HEK293 (cell line): ENCODE measurements around the gene E2F4.

Experiments
- CTCF ChIA-PET: fragments of 350-600 bp; formaldehyde crosslinking; extraction: SDS; loops from one replicate; lab custom pipeline; 2021; ENCODE audit warnings: antibody characterized with exemption; lab: Yijun Ruan, JAX
- POLR2A ChIA-PET: fragments of 300-600 bp; formaldehyde crosslinking; extraction: SDS; loops from one replicate; lab custom pipeline; 2020; ENCODE audit warnings: antibody characterized with exemption, inconsistent platforms; lab: Yijun Ruan, JAX
- H3K27ac ChIP-seq: fragments of 200-500 bp; sonication (Bioruptor generic); 2 replicates; pipeline ENCODE4 v1.5.1; 2014; ENCODE audit warnings: low read depth, low read length, control low read depth, inconsistent platforms; ENCODE audit errors: extremely low read depth
- H3K36me3 ChIP-seq, 2 experiments: fragments of 200-500 bp in 1 of 2; sonication (Bioruptor generic) in 1 of 2; 1 replicate in 1 of 2; 2 replicates in 1 of 2; pipeline ENCODE4 v1.5.1; 2014 to 2017; ENCODE audit warnings: inconsistent platforms in 2 of 2, low read length in 2 of 2; ENCODE audit not compliant: control insufficient read depth in 2 of 2, insufficient read depth in 1 of 2
- H3K4me1 ChIP-seq: fragments of 200-500 bp; sonication (Bioruptor generic); 2 replicates; pipeline ENCODE4 v1.5.1; 2014; ENCODE audit warnings: mild to moderate bottlenecking, low read length, inconsistent platforms; ENCODE audit not compliant: control insufficient read depth, insufficient read depth
- H3K4me3 ChIP-seq: 2 replicates; pipeline ENCODE4 v1.5.1; 2011; ENCODE audit warnings: low read depth, mild to moderate bottlenecking, control low read depth, low read length, moderate library complexity
- H3K9me3 ChIP-seq: fragments of 200-500 bp; sonication (Bioruptor generic); 2 replicates; pipeline ENCODE4 v1.5.1; 2014; ENCODE audit warnings: low read depth, low read length, inconsistent platforms; ENCODE audit not compliant: control insufficient read depth, insufficient read depth
- HOXA7 ChIP-seq: sonication (generic); formaldehyde crosslinking; IDR thresholded peaks from 2 replicates; pipeline ENCODE4 v1.8.1; 2022; ENCODE audit warnings: missing genetic modification reagents, borderline replicate concordance
- KLF7 ChIP-seq: fragments of 450-650 bp; formaldehyde crosslinking; IDR thresholded peaks from 2 replicates; pipeline ENCODE4 v1.5.1; 2016; ENCODE audit warnings: missing biosample characterization, missing genetic modification characterization, borderline replicate concordance
- OVOL3 ChIP-seq: fragments of 450-650 bp; formaldehyde crosslinking; IDR thresholded peaks from 2 replicates; pipeline ENCODE4 v1.5.1; 2016; ENCODE audit warnings: missing biosample characterization, missing genetic modification characterization
- PATZ1 ChIP-seq: fragments of 450-650 bp; formaldehyde crosslinking; IDR thresholded peaks from 2 replicates; pipeline ENCODE4 v1.5.1; 2016; ENCODE audit warnings: missing biosample characterization, missing genetic modification characterization
- SP2 ChIP-seq: fragments of 450-650 bp; formaldehyde crosslinking; IDR thresholded peaks from 2 replicates; pipeline ENCODE4 v1.5.1; 2016; ENCODE audit warnings: missing biosample characterization, missing genetic modification characterization
- SP7 ChIP-seq: fragments of 450-650 bp; formaldehyde crosslinking; IDR thresholded peaks from 2 replicates; pipeline ENCODE4 v1.5.1; 2016; ENCODE audit warnings: missing biosample characterization, missing genetic modification characterization
- TRIM28 ChIP-seq: IDR thresholded peaks from 2 replicates; pipeline ENCODE4 v1.6.1; 2011; ENCODE audit warnings: low read length, control low read depth, borderline replicate concordance
- YY2 ChIP-seq: fragments of 450-650 bp; formaldehyde crosslinking; IDR thresholded peaks from 2 replicates; pipeline ENCODE4 v1.5.1; 2016; ENCODE audit warnings: missing biosample characterization, missing genetic modification characterization
- ZBTB17 ChIP-seq: fragments of 450-650 bp; formaldehyde crosslinking; IDR thresholded peaks from 2 replicates; pipeline ENCODE4 v1.5.1; 2016; ENCODE audit warnings: missing biosample characterization, missing genetic modification characterization
- ZBTB20 ChIP-seq: fragments of 450-650 bp; formaldehyde crosslinking; IDR thresholded peaks from 2 replicates; pipeline ENCODE4 v1.5.1; 2016; ENCODE audit warnings: missing biosample characterization, missing genetic modification characterization
- ZBTB21 ChIP-seq: fragments of 450-650 bp; formaldehyde crosslinking; IDR thresholded peaks from 2 replicates; pipeline ENCODE4 v1.5.1; 2017; ENCODE audit warnings: missing biosample characterization, missing genetic modification characterization
- ZNF184 ChIP-seq: fragments of 450-650 bp; IDR thresholded peaks from 2 replicates; pipeline ENCODE4 v1.5.1; 2018; ENCODE audit warnings: missing biosample characterization, mild to moderate bottlenecking, missing genetic modification characterization
- ZNF2 ChIP-seq: fragments of 450-650 bp; formaldehyde crosslinking; IDR thresholded peaks from 2 replicates; pipeline ENCODE4 v1.5.1; 2016; ENCODE audit warnings: missing biosample characterization, missing genetic modification characterization
- ZNF239 ChIP-seq: fragments of 450-650 bp; formaldehyde crosslinking; IDR thresholded peaks from 2 replicates; pipeline ENCODE4 v1.5.1; 2016; ENCODE audit warnings: missing biosample characterization, missing genetic modification characterization
- ZNF335 ChIP-seq: fragments of 450-650 bp; formaldehyde crosslinking; conservative IDR thresholded peaks from 2 replicates; pipeline ENCODE4 v1.5.1; 2016; ENCODE audit warnings: missing biosample characterization, missing genetic modification characterization
- ZNF394 ChIP-seq: fragments of 450-650 bp; formaldehyde crosslinking; IDR thresholded peaks from 2 replicates; pipeline ENCODE4 v1.5.1; 2016; ENCODE audit warnings: missing biosample characterization, missing genetic modification characterization, mild to moderate bottlenecking, moderate library complexity, borderline replicate concordance
- ZNF488 ChIP-seq: fragments of 450-650 bp; formaldehyde crosslinking; IDR thresholded peaks from 2 replicates; pipeline ENCODE4 v1.5.1; 2016; ENCODE audit warnings: missing biosample characterization, missing genetic modification characterization
- ZNF510 ChIP-seq: fragments of 450-650 bp; formaldehyde crosslinking; IDR thresholded peaks from 2 replicates; pipeline ENCODE4 v1.5.1; 2018; ENCODE audit warnings: mild to moderate bottlenecking, missing genetic modification characterization, missing biosample characterization; ENCODE audit not compliant: insufficient replicate concordance
- ZNF521 ChIP-seq: fragments of 450-650 bp; formaldehyde crosslinking; IDR thresholded peaks from 2 replicates; pipeline ENCODE4 v1.5.1; 2017; ENCODE audit warnings: missing biosample characterization, mild to moderate bottlenecking, missing genetic modification characterization
- ZNF610 ChIP-seq: fragments of 450-650 bp; formaldehyde crosslinking; IDR thresholded peaks from 2 replicates; pipeline ENCODE4 v1.5.1; 2016; ENCODE audit warnings: missing biosample characterization, missing genetic modification characterization, borderline replicate concordance
- ZNF621 ChIP-seq: fragments of 450-650 bp; formaldehyde crosslinking; IDR thresholded peaks from 2 replicates; pipeline ENCODE4 v1.5.1; 2017; ENCODE audit warnings: missing biosample characterization, missing genetic modification characterization
- ZNF629 ChIP-seq: fragments of 450-650 bp; formaldehyde crosslinking; IDR thresholded peaks from 2 replicates; pipeline ENCODE4 v1.5.1; 2017; ENCODE audit warnings: missing biosample characterization, missing genetic modification characterization
- ZNF76 ChIP-seq: fragments of 450-650 bp; formaldehyde crosslinking; IDR thresholded peaks from 2 replicates; pipeline ENCODE4; 2016; ENCODE audit warnings: low read depth, missing biosample characterization, missing genetic modification characterization, borderline replicate concordance
- ZNF791 ChIP-seq: fragments of 450-650 bp; formaldehyde crosslinking; IDR thresholded peaks from 2 replicates; pipeline ENCODE4 v1.5.1; 2016; ENCODE audit warnings: missing biosample characterization, missing genetic modification characterization
- ZNF843 ChIP-seq: fragments of 450-650 bp; formaldehyde crosslinking; IDR thresholded peaks from 2 replicates; pipeline ENCODE4 v1.5.1; 2016; ENCODE audit warnings: missing biosample characterization, missing genetic modification characterization
- ZXDB ChIP-seq: fragments of 450-650 bp; formaldehyde crosslinking; IDR thresholded peaks from 2 replicates; pipeline ENCODE4 v1.5.1; 2016; ENCODE audit warnings: missing biosample characterization, missing genetic modification characterization
- TF ChIP-seq, protein P1 (sequence below): sonication (generic); formaldehyde crosslinking; IDR thresholded peaks from 2 replicates; pipeline ENCODE4 v1.8.1; 2022; ENCODE audit warnings: mild to moderate bottlenecking, moderate library complexity, missing genetic modification reagents
- TF ChIP-seq, protein P2 (sequence below): fragments of 450-650 bp; formaldehyde crosslinking; IDR thresholded peaks from 2 replicates; pipeline ENCODE4 v1.5.1; 2016; ENCODE audit warnings: missing biosample characterization, missing genetic modification characterization
- TF ChIP-seq, protein P3 (sequence below): fragments of 450-650 bp; formaldehyde crosslinking; IDR thresholded peaks from 2 replicates; pipeline ENCODE4 v1.5.1; 2016; ENCODE audit warnings: missing biosample characterization, missing genetic modification characterization
- TF ChIP-seq, protein P4 (sequence below): fragments of 450-650 bp; formaldehyde crosslinking; IDR thresholded peaks from 2 replicates; pipeline ENCODE4 v1.5.1; 2016; ENCODE audit warnings: missing biosample characterization, missing genetic modification characterization

The E2F4 gene

DNA sequence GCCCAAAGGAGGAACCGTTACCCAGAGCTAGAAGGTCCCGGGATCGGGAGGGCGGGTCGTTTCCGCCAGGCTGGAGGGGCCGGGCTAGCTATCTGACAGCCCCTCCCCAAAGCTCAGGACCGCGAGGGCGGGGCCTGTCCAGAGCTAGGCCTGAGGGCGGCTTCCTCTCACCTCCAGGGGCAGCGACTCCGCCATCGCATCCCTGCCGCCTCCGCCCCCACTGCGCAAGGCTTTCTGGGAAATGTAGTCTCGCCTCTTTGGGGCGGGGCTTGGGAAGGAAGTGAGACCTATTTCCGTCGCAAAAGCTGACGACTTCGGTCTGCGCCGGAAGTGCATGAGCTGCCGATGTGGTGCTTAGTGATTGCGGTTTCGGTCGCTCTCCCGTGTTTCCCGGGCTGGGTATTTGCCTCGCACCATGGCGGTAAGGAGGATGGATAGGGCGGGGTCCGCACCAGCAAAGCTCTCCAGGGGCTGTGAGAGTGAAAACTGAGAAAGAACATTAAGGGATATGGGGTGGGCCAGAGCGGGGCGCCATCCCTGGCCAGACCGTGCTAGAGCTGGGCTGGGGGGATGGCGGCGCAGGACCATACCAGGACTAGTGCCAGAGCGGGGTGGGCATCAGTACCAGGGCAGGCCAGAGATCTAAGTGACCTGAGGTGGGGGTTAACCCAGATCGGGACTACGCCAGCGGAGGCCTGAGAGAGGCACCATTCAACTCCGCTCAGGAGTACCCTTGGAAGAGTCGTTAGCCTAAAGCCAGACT lies 35.0 kb downstream of the E2F4 start, which contains the start of gene TMEM208:
Gene TMEM208 (plus strand): TSS at position 327 of the 763 bp plus-strand sequence. CDS start 89 bp downstream, at position 416.
- Histone ChIP-seq H3K9me3 (no peaks in the 10 kb centered on the region), H3K27ac (no peak within 1 kb of the TSS; the same call in 1 of the 2 replicates), H3K4me1 (no peaks in the 10 kb centered on the region), H3K4me3 (peak within 1 kb of the TSS; percentile 93), H3K36me3 (peaks cover under 1 to 45% of the 10 kb centered on the region in 2 experiments; a peak in 2 of 3 replicates)
- ChIA-PET POLR2A (interaction anchor here (0.5 to 10.0 kb wide), 16 partner anchors 9 to 209 kb away, joined by 3 to 109 read pairs (median 5); partner anchors contain the start of genes FHOD1, KCTD19, LRRC36 and SLC9A5), CTCF (interaction anchor here (0.7 to 1.1 kb wide), 10 partner anchors 12 to 239 kb away, joined by 3 to 4 read pairs (median 3); partner anchors contain the start of gene ZDHHC1)
- TF ChIP-seq PATZ1 (tag by site-specific recombination), result peak; percentile 93
- peak; percentile 81; the same call in 1 of the 2 replicates for TF ChIP-seq ZBTB21 (tag by site-specific recombination)
- peak; percentile 97 for TF ChIP-seq ZNF76 (tag by site-specific recombination)
- no peak for TF ChIP-seq HOXA7
- 0 out of 2 replicates have a peak, but pooled peaks have one; percentile 13 for TF ChIP-seq KLF7 (tag by site-specific recombination)
- TF ChIP-seq, protein P1, sequence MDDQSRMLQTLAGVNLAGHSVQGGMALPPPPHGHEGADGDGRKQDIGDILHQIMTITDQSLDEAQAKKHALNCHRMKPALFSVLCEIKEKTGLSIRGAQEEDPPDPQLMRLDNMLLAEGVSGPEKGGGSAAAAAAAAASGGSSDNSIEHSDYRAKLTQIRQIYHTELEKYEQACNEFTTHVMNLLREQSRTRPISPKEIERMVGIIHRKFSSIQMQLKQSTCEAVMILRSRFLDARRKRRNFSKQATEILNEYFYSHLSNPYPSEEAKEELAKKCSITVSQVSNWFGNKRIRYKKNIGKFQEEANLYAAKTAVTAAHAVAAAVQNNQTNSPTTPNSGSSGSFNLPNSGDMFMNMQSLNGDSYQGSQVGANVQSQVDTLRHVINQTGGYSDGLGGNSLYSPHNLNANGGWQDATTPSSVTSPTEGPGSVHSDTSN (CRISPR knock-in tag), result peak; percentile 32; the same call in 1 of the 2 replicates
- peak; percentile 25; the same call in 1 of the 2 replicates for TF ChIP-seq ZNF610 (tag by site-specific recombination)
- no peak for TF ChIP-seq OVOL3 (tag by site-specific recombination)
- TF ChIP-seq ZNF239 (tag by site-specific recombination), result 0 out of 2 replicates have a peak, but pooled peaks have one; percentile 49
- TF ChIP-seq ZNF791 (tag by site-specific recombination), result no peak
- TF ChIP-seq ZNF394 (tag by site-specific recombination), result no peak
- 0 out of 2 replicates have a peak, but pooled peaks have one; percentile 28 for TF ChIP-seq ZNF843 (tag by site-specific recombination)
- TF ChIP-seq ZNF521 (tag by site-specific recombination), result no peak
- peak; percentile 81 for TF ChIP-seq ZNF629 (tag by site-specific recombination)
- TF ChIP-seq, protein P2, sequence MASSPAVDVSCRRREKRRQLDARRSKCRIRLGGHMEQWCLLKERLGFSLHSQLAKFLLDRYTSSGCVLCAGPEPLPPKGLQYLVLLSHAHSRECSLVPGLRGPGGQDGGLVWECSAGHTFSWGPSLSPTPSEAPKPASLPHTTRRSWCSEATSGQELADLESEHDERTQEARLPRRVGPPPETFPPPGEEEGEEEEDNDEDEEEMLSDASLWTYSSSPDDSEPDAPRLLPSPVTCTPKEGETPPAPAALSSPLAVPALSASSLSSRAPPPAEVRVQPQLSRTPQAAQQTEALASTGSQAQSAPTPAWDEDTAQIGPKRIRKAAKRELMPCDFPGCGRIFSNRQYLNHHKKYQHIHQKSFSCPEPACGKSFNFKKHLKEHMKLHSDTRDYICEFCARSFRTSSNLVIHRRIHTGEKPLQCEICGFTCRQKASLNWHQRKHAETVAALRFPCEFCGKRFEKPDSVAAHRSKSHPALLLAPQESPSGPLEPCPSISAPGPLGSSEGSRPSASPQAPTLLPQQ, result peak; percentile 57
- TF ChIP-seq ZNF335, result peak; percentile 91
- peak; percentile 97 for TF ChIP-seq SP2
- peak; percentile 96 for TF ChIP-seq YY2 (tag by site-specific recombination)
- TF ChIP-seq ZXDB (tag by site-specific recombination), result peak; percentile 99
- TF ChIP-seq SP7 (tag by site-specific recombination), result peak; percentile 72
- peak; percentile 91; the same call in 1 of the 2 replicates for TF ChIP-seq TRIM28
- no peak for TF ChIP-seq ZNF621 (tag by site-specific recombination)
- no peak for TF ChIP-seq ZNF184 (tag by site-specific recombination)
- peak; percentile 40; the same call in 1 of the 2 replicates for TF ChIP-seq ZBTB20
- TF ChIP-seq ZNF510 (tag by site-specific recombination), result no peak
- no peak for TF ChIP-seq ZNF488 (tag by site-specific recombination)
- TF ChIP-seq, protein P3, sequence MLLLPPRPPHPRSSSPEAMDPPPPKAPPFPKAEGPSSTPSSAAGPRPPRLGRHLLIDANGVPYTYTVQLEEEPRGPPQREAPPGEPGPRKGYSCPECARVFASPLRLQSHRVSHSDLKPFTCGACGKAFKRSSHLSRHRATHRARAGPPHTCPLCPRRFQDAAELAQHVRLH (tag by site-specific recombination), result 0 out of 2 replicates have a peak, but pooled peaks have one; percentile 66
- peak; percentile 28; the same call in 1 of the 2 replicates for TF ChIP-seq ZNF2 (tag by site-specific recombination)
- TF ChIP-seq, protein P4, sequence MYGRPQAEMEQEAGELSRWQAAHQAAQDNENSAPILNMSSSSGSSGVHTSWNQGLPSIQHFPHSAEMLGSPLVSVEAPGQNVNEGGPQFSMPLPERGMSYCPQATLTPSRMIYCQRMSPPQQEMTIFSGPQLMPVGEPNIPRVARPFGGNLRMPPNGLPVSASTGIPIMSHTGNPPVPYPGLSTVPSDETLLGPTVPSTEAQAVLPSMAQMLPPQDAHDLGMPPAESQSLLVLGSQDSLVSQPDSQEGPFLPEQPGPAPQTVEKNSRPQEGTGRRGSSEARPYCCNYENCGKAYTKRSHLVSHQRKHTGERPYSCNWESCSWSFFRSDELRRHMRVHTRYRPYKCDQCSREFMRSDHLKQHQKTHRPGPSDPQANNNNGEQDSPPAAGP (tag by site-specific recombination), result peak; percentile 59; the same call in 1 of the 2 replicates
- peak; percentile 97 for TF ChIP-seq ZBTB17 (tag by site-specific recombination)
